Mucosa of descending colon (tissue), 3 donors: Measurements from ENCODE around the gene PXK. TPM values are rescaled to one million over a fixed set of nuclear protein-coding genes. Genes with fewer than 3 reads are reported as not detected.

Experiments used
- ATAC-seq: fragments of 200-7000 bp; cut with Tn5 transposase; one replicate; pipeline ENCODE4 v1.9.1; 2020; ENCODE audit warnings: mild to moderate bottlenecking, moderate library complexity
- DNase-seq, 3 donors: peaks; one replicate each; pipeline ENCODE4 v3.0.0-alpha.2; 2020
- H3K36me3 ChIP-seq: fragments of 200-600 bp; one replicate; pipeline ENCODE4 v1.8.0; 2021; ENCODE audit warnings: low read depth, mild to moderate bottlenecking
- H3K4me1 ChIP-seq: fragments of 200-600 bp; one replicate; pipeline ENCODE4 v1.8.0; 2021; ENCODE audit warnings: low read depth, mild to moderate bottlenecking
- H3K4me3 ChIP-seq: fragments of 200-600 bp; one replicate; pipeline ENCODE4 v1.8.0; 2021; ENCODE audit warnings: mild to moderate bottlenecking
- H3K9me3 ChIP-seq: fragments of 200-600 bp; one replicate; pipeline ENCODE4 v1.8.0; 2021; ENCODE audit warnings: mild to moderate bottlenecking
- intact Hi-C, 2 donors: fragments of 100-400 bp; cut with DNase I in 1 of 2; cut with micrococcal nuclease in 1 of 2; formaldehyde crosslinking; loops; one replicate each; pipeline versions ENCODE4 v1.11.0 to v1.11.1; 2022; cut with DNase I, micrococcal nuclease
- total RNA-seq, 3 donors: library from RNA; stranded (reverse); fragmentation: NEBNext Ultra II Directional in 2 of 3; extraction: Animal tissue kit (Norgen Biotek cat#: 25700) in 2 of 3; gene quantifications; one replicate each; pipeline versions ENCODE4 v1.2.1 to v1.2.4, GENCODE V29; 2021 to 2023
- TF ChIP-seq, protein P1 (sequence below): fragments of 200-600 bp; IDR thresholded peaks from one replicate; pipeline ENCODE4 v1.8.0; 2022; ENCODE audit warnings: antibody characterized with exemption, mild to moderate bottlenecking
- donor health status: DM: no; HTN: no; CAD: no; lungs with moderate emphysema.
- donor health status: DM: no; HTN: no; CAD: no.
- donor health status: DM: no; HTN: yes; CAD: no.

The PXK gene
- total RNA-seq, 3 donors from 2014 or later = 14.5 to 33.4 (median 19.5) TPM

DNA sequence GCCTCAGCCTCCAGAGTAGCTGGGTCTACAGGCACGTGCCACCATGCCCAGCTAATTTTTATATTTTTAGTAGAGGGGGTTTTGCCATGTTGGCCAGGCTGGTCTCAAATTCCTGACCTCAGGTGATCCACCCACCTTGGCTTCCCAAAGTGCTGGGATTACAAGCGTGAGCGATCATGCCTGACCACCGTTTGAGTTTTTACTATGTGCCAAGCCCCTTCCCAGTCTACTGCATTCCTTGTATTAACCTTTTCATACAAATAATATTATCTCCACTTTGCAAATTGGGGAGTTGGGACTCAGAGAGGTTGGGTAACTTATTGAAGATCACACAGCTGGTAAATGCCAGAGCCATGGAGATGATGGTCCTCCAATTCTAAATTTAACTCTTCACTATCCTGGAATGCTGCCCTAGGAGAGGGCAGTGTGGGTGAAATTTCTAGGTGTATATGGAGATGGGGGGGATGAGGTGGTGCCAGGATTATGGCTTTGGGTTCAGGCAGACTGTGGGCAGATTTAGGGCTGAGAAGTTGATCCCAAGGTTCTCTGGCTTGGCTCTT lies 1.0 kb upstream of the PXK start:
- H3K4me1 ChIP-seq = peaks cover 5% of the 10 kb centered on the region
- no peak overlapping the region for H3K4me3 ChIP-seq
- no peaks in the 10 kb centered on the region for H3K9me3 ChIP-seq
- ATAC-seq (no peak), DNase-seq (no peak)
- H3K36me3 ChIP-seq = no peaks in the 10 kb centered on the region
- intact Hi-C loops = no loop called here
- TF ChIP-seq, protein P1, sequence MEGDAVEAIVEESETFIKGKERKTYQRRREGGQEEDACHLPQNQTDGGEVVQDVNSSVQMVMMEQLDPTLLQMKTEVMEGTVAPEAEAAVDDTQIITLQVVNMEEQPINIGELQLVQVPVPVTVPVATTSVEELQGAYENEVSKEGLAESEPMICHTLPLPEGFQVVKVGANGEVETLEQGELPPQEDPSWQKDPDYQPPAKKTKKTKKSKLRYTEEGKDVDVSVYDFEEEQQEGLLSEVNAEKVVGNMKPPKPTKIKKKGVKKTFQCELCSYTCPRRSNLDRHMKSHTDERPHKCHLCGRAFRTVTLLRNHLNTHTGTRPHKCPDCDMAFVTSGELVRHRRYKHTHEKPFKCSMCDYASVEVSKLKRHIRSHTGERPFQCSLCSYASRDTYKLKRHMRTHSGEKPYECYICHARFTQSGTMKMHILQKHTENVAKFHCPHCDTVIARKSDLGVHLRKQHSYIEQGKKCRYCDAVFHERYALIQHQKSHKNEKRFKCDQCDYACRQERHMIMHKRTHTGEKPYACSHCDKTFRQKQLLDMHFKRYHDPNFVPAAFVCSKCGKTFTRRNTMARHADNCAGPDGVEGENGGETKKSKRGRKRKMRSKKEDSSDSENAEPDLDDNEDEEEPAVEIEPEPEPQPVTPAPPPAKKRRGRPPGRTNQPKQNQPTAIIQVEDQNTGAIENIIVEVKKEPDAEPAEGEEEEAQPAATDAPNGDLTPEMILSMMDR = no peak

DNA sequence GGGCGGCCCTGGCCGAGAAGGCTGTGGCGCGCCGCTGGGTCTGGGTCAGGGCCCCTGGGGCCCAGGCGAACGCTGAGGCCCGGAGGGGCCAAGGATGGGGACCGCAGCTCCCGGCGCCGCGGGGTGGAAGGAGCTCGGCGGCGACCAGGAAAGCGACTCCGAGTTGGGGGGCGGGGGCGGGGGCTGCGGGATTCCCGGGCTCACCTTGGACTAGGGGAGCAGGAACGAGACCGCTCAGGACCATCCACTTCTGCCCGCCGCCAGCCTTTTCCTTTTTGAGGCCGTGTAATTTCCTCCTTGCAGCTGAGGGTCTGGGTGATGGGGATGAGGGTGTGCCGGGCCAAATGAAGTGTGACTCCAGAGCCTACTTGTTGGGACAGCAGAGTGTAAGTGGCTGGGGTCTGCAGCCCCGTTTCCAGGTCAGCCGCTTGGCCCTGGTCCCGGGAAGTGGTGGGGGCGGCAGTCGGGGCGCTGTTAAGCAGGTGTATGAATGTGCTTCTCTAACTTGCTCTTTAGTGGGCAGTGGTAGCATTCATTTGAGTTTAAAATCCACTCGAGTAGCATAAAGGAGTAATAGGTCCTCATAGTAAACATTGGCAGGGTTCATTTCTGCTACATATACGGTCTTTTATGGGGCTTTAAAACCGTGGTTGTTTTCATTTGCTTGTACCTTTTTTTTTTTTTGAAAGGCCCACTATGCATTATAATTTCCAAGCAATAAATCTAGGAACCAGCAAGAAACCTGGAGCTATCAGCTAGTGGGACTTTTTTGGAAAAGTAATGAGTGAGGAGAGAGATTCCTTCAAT lies 717 bp downstream of the PXK start:
- ATAC-seq (peak; percentile 50), DNase-seq (peak; percentile 48 to 65 (median 57))
- H3K36me3 ChIP-seq = no peaks in the 10 kb centered on the region
- intact Hi-C loops = no loop called here
- TF ChIP-seq, protein P1 = no peak
- H3K4me3 ChIP-seq = peak overlapping the region; percentile 85
- no peaks in the 10 kb centered on the region for H3K9me3 ChIP-seq
- peaks cover 5% of the 10 kb centered on the region for H3K4me1 ChIP-seq

DNA sequence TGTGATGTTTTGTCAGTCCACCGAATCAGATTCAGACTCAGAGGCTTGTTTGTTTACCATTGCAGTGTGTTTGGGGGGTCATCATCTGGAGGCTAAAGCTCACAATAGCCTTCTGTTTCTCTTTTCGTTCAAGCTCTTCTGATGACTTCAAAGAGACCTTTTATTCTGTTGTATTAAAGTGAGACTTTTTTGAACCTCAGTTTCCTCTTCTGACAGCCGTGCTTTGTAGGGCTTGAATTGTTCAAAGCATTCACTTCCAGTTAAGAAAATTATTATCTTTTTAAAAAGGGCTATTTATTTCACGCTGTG lies 1.3 kb downstream of the PXK start:
- ATAC-seq = no peak
- Histone ChIP-seq H3K4me3 (no peak overlapping the region), H3K4me1 (peaks cover 5% of the 10 kb centered on the region), H3K36me3 (no peaks in the 10 kb centered on the region), H3K9me3 (no peaks in the 10 kb centered on the region)
- DNase-seq = no peak
- intact Hi-C loops = no loop called here
- TF ChIP-seq, protein P1 = no peak

DNA sequence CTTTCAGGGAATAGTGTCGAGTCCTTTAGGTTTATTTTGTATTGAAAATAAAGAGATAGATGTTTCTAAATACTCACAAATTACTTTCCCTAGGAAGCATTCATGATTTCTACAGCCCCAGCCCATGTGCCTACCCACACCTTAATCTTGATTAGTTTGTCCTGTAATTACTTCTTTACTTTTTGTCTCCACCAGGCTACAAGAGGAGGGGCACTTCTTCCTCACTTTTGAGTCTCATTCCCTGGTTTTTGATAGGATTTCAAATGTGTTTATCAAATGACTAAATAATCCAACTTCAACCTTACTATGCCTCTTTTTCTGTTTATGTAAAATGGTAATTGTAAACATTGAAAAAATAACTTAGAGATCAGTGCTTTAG lies 1.8 kb downstream of the PXK start:
- Histone ChIP-seq H3K4me3 (no peak overlapping the region), H3K9me3 (no peaks in the 10 kb centered on the region), H3K4me1 (peaks cover 5% of the 10 kb centered on the region), H3K36me3 (no peaks in the 10 kb centered on the region)
- intact Hi-C loops = no loop called here
- TF ChIP-seq, protein P1 = no peak
- ATAC-seq (no peak), DNase-seq (no peak)

DNA sequence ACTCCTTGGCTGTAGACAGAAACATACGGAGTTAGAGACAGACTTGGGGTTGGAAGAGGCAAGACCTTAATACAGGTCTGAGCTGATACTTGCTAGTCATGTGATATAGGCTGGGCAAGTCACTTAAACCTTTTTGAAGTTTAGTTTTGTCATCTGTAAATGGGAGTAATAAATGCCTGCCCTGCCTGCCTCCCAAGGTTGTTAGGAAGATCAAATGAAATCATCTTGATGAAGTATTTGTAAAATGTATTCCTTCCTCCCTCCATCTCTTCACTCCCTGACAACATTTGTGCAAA lies 2.9 kb downstream of the PXK start:
- no peak for DNase-seq
- peaks cover 5% of the 10 kb centered on the region for H3K4me1 ChIP-seq
- TF ChIP-seq, protein P1 = no peak
- H3K9me3 ChIP-seq = no peaks in the 10 kb centered on the region
- no peak for ATAC-seq
- intact Hi-C loops = no loop called here
- H3K36me3 ChIP-seq = no peaks in the 10 kb centered on the region
- H3K4me3 ChIP-seq = no peak overlapping the region
